Activated naive CD8-positive, alpha-beta T cell treated with anti-CD3 and anti-CD28 coated beads, Interleukin-2, amount 50 U/mL, for 16 hours (primary cell): ENCODE results near the gene PDYN.

Source experiments
- DNase-seq: peaks from one replicate; pipeline ENCODE4 v3.0.0-alpha.2; 2020; ENCODE audit warnings: low read depth, low spot score

The PDYN gene

DNA sequence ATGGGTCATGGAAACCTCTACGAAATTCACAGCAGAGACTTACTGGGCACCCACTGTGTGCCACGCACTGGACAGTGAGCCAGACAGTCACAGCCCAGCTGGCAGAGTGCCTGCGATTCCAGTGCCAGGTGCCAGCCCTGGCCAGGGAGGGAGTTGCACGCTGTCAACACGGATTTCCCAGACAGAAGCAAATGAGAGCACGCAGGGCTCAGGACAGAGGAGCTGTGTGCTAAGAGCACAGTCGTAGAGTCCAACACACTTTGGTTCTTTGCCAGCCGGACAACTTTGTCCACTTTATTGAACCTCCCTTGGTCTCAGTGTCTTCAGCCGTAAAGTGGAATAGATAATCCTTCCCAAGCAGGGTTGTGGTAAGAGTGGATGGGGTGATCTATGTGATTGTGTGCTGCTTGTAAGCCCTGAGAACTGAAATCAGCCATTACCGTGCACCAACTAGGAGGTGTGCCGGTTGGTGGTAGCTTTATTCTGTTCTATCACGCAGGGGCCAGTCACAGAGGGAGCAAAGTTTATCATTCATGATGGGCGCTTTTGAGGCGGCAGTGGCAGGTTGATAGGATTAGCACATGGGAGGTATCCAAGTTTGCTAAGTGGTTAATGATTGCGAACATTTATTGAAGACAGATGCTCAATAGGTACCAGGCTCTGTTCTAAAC is 58.0 kb downstream of the PDYN start:
- DNase-seq: no peak

DNA sequence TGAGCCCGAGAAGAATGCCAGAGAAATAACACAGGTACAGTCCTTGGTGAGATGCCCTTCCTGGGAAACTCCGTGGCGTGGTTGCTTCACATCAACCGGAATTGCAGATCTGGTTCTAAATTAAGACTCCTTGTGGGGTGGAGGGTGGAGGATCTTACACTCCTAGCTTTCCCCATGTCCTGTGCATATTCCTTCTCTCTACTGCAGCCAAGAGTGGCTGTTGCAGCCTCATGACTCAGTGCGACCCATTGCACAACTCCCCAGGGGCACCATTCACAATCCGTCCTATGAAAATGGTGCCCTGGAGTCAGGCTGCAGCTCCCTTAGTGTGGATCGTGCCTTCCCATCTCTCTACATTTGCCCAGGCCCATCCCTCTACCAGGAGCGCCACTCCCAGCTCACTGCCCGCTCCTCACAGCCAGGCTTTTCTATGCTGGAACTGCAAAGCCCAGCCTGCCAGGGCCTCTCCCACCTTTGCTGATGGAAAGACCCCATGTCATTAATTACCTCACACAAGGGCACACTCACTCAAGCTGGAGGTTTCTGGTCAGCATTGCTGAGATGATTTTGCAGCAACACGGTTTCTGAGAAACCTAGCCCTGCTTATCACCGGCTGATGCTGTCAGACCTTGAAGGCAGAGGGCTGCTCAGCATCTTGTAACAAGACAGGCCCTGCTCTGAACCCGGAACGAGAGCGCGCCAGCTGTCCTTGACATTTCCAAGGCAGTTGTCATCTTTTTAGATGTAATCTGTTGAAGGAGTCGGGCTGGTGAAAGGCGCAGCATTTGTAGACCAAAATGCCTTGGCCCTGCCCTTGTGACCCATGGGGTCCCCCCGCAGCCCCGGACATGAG is 58.9 kb downstream of the PDYN start:
- no peak for DNase-seq

DNA sequence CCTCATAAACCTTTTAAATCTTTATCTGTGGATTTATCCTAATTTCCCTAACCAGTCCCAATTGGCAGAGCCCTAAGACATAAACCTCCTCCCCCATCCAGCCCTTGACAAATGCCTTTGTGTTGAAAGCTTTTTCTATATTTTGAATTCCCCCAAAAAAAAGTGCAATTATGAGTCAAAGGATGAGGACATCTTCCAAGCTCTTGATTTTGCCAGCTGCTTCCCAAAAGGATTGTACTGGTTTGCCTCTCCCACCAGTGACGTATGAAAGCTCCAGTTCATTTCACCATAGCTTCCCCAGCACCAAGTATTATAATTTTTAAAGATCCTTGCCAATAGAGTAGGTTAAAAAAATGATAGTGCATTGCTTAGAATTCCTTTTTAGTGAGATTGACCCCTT is 59.7 kb downstream of the PDYN start:
- no peak for DNase-seq

DNA sequence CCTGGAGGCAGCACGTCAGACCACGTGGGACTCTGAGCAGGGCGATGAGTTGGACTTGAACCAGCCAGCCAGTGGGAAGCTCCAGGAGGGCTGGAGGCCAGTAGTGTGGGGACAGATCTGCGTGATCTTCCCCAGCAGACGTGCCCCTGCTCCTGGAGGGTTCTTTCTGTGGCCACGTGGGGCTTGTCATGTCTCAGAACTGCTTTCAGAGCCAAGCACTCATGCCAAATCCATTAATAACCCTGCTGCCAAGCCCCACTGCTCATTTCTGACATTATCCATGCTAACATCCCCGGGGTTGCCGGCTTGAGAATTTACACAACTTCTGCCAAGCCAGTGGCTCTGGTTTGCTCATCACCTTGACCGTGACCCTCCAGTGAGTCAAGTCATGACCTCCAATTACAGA is 60.4 kb downstream of the PDYN start:
- DNase-seq: no peak

DNA sequence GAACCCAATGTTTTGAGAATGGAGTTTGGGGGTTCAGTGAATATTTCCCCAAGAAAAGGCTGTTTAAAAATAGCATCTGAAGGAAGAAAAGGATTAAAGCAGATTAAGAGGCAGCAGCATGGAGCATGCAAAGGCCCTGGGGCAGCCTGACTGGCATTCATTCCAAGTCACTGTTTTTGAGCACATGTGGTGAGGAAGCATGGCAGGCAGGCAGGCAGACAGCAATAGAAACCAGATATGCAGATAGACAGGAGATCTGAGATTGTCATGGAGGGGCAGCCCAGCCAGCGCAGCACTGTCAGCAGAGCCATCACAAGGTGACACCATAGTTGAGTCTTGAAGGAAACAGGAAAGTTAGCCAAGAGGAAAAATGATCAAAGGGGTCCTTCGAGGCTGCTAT is 60.9 kb downstream of the PDYN start:
- DNase-seq: no peak

DNA sequence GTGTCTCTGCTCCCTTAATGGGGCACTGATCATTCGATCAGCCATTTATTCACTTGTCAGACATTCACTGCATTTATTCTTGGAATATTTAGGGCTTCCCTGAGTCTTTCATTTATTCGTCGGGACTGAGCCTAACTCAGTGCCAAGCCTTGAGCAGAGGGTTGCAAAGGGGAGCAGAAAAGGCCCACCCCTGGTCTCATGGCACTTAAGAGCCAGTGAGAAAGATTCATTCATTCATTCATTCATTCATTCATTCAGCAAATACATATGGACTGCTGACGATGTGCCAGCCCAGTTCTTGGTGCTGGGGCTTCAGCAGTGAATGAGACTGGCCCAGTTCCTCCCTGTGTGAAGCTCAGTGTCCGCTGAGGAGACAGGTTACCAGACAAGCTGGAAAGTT is 62.0 kb downstream of the PDYN start:
- no peak for DNase-seq

DNA sequence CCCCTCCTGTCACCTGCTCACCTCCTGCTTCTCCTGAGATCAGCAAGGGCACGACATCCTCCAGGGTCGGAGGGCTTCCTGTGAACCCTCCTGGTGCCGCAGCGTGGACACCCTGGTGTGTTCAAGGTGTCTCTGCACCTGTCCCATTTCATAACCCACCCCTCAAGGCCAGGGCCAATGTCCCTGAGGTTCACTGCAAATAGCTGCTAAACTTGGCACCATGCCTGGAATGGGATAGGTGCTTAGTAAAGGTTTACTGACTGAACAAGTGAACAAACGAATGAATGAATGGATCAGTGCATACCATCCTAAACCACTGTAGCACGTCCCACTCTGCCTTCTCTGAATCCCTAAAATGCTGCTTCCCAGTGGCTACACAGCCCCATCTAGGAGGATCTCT is 63.7 kb downstream of the PDYN start:
- DNase-seq: no peak

DNA sequence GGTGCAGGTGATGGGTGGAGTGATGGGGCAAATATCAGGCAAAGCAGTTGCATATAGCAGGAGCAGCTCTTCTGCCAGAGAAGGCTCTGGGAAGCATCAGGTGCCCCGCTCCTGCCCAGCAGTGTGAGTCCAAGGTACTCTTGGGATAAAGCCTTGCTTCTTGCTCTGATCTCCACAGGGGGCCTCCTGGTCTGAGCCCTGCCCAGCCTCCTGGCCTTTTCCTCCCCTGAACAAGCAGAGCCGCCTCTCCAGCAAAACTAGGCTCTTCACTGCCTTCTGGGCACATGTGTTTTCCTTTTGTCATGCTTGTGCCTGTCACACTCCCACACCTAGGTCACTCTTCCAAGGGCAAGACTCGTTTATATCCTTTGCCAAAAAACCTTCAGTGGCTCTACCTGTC is 64.4 kb downstream of the PDYN start:
- no peak for DNase-seq

DNA sequence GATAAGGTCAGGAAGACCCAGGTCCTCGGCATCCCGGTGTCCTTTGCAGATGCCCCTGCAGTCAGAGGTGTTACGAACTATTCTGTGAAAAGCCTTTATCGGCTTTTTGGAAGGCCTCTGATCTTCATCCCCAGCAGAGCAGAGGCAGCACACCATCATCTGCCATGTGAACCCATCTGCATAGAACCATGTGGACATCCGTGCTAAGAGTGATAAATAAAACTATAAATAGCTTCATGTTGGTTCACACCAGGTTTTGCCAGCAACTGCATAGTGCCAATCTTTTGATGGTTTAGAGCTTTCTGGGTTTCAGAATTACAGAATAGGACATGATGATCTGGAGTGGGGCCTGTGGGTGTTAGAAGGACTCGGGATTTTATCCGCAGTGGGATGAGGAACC is 65.1 kb downstream of the PDYN start:
- no peak for DNase-seq
